A549 treated with CpdA at 1 μM for 4 hours (cell line): ENCODE data around the gene INHBA. TPM values are rescaled to one million over a fixed set of nuclear protein-coding genes. Genes with fewer than 3 reads are reported as not detected.

Experiments used
- total RNA-seq: library from RNA; stranded (reverse); fragments of 200-300 nt; extraction: Qiagen RNA extraction; gene quantifications from 5 replicates; pipeline ENCODE4 v1.2.3, GENCODE V29; 2022; ENCODE audit warnings: low read depth

The INHBA gene
- 0.50 to 1.6 TPM (median 1.1 TPM) in 5 replicates for total RNA-seq

GRCh38 chr7:41702635-41703371 lies at the start of gene INHBA:
Gene INHBA (minus strand): TSS chr7:41703090. CDS start chr7:41700374, 2,716 bp downstream.

